ENCODE data around the gene HGF. TPM values are rescaled to one million over a fixed set of nuclear protein-coding genes. Genes with fewer than 3 reads are reported as not detected.

HGF gene
- total RNA-seq, 1 donor from 2014 or later = not detected

DNA sequence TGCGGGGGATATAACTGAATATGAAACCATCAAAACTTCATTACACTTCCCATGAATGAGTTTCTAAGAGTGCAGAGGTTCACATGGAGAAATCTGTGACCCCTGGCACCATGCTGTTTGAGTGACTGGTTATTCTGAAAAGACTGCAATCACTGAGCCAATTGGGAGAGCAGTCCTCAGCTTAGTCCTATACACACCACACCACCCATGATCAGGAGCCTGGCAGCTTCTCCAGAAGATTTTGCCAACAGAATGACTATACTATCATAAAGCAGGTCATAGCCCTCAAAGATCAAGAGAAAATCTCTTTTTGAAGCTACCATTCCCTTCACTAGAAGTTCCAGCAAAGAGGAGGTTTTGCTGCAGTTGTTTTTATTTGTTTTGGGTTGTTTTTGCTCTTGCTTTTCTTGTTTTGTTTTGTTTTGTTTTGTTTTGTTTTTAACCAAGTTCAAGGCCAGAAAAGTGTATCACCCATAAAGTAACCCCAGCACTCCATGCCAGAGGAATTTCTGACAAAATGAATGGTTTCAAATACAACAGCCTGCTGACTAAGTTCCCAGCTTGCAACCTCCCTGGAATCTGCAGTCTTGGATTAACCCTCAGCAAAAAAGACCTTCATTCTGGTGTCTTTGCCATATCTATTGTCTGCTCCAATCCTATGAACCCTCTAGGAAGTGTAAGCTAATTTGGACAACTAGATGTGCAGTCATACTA, 19.7 kb upstream of the HGF start:
- TF ChIP-seq, protein P1, sequence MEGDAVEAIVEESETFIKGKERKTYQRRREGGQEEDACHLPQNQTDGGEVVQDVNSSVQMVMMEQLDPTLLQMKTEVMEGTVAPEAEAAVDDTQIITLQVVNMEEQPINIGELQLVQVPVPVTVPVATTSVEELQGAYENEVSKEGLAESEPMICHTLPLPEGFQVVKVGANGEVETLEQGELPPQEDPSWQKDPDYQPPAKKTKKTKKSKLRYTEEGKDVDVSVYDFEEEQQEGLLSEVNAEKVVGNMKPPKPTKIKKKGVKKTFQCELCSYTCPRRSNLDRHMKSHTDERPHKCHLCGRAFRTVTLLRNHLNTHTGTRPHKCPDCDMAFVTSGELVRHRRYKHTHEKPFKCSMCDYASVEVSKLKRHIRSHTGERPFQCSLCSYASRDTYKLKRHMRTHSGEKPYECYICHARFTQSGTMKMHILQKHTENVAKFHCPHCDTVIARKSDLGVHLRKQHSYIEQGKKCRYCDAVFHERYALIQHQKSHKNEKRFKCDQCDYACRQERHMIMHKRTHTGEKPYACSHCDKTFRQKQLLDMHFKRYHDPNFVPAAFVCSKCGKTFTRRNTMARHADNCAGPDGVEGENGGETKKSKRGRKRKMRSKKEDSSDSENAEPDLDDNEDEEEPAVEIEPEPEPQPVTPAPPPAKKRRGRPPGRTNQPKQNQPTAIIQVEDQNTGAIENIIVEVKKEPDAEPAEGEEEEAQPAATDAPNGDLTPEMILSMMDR (IDR thresholded peaks at IDR 0.05; ENCODE audit: insufficient read depth, low read length, poor library complexity, severe bottlenecking) = no peak
- Histone ChIP-seq H3K27me3 (ENCODE audit: control insufficient read depth, insufficient read depth, low read length) (no peaks in the 10 kb centered on the region), H3K36me3 (ENCODE audit: control insufficient read depth, insufficient read depth, low read length) (no peaks in the 10 kb centered on the region), H3K4me3 (ENCODE audit: low read depth, low read length) (no peak overlapping the region)
- no peak for DNase-seq (ENCODE audit: low read depth)

DNA sequence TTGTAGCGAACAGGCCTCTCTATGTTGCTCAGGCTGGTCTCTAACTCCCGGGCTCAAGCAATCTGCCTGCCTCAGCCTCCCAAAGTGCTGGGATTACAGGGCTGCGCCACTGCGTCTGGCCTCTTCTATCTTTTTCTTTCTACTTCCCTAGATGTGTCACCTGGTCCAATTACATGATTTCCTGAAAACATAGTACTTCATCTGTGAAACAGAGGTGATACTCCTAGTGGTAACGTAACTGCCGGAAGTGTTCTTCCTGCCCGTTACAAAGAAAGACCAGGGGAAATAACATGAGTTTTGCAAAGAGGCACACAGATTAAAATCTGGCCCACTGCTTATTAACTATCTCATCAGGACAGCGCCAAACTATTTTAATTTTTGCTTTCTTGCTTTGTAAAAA, 18.4 kb upstream of the HGF start:
- H3K36me3 ChIP-seq (ENCODE audit: control insufficient read depth, insufficient read depth, low read length) = no peaks in the 10 kb centered on the region
- no peaks in the 10 kb centered on the region for H3K27me3 ChIP-seq (ENCODE audit: control insufficient read depth, insufficient read depth, low read length)
- TF ChIP-seq, protein P1 (IDR thresholded peaks at IDR 0.05; ENCODE audit: insufficient read depth, low read length, poor library complexity, severe bottlenecking) = no peak
- no peak for DNase-seq (ENCODE audit: low read depth)
- no peak overlapping the region for H3K4me3 ChIP-seq (ENCODE audit: low read depth, low read length)

DNA sequence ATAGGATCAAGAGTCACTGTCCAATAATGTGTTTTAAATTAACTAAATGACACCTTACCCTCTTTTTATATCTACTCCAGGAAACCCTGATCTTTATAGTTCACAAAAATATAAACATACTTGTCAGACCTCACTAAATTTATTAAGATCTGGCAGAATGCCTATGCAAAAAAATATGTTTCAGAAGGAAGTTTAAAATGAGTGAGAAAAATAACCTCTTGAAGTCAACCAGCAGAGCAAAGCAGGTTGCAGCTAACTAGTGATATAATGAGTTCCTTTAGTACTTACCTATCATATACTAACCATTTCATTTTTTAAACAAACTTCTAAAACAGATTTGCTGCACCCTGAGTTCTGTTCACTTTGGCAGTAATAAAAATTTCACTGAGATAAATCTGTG, 14.0 kb upstream of the HGF start:
- H3K36me3 ChIP-seq (ENCODE audit: control insufficient read depth, insufficient read depth, low read length) = no peaks in the 10 kb centered on the region
- TF ChIP-seq, protein P1 (IDR thresholded peaks at IDR 0.05; ENCODE audit: insufficient read depth, low read length, poor library complexity, severe bottlenecking) = no peak
- no peak for DNase-seq (ENCODE audit: low read depth)
- no peak overlapping the region for H3K4me3 ChIP-seq (ENCODE audit: low read depth, low read length)
- no peaks in the 10 kb centered on the region for H3K27me3 ChIP-seq (ENCODE audit: control insufficient read depth, insufficient read depth, low read length)

DNA sequence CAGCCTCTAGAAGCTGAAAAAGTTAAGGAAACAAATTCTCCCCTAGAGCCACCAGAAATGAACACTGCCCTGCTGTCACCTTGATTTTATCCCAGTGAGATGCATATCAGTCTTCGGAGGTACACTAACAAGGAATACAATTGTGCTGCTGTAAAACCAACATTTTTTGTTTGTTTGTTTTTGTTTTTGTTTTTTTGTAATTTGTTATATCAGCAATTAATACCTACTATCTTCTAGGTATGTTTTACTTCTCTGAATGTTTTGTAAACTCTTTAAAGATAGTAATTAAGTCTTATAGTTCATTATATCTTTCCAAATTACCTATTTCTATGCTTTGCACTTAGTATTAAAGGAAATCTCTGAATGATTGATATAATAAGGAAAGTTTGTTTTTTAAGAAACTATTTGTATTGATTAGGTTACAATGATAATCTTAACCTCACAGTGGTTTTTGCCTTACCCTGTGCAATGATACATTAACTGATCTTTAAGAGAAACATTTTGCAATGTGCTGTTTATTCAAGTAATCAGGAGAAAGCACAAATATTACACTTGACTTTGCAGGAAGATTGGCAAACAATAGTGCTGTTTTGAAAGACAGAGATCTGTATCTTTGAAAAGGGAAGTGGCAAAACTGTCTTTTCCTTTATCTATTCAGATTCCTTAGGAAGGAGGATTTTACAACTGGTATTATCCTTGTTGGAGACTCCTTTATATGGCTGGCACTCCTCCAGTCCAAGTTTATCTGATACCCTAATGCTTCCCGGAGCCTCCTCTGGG, 11.3 kb upstream of the HGF start:
- TF ChIP-seq, protein P1 (IDR thresholded peaks at IDR 0.05; ENCODE audit: insufficient read depth, low read length, poor library complexity, severe bottlenecking) = no peak
- Histone ChIP-seq H3K27me3 (ENCODE audit: control insufficient read depth, insufficient read depth, low read length) (no peaks in the 10 kb centered on the region), H3K4me3 (ENCODE audit: low read depth, low read length) (no peak overlapping the region), H3K36me3 (ENCODE audit: control insufficient read depth, insufficient read depth, low read length) (no peaks in the 10 kb centered on the region)
- no peak for DNase-seq (ENCODE audit: low read depth)

DNA sequence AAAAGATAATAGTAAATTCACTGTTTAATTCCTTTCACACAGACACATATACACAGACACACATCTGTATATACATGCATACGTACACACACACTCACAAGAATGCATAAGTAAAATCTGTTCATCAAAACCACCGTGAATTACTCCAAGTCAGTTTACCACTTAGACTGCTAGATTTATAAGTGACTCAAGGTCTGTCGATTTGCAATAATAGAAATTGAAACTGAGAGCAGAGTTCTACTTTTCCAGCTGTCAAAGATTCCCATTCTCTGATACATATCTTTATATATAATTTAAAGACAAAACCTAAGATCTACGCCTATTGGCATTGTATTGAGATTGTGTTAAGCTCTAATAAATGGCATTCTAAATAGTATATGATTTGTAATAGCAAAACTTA, 9.9 kb upstream of the HGF start:
- Histone ChIP-seq H3K36me3 (ENCODE audit: control insufficient read depth, insufficient read depth, low read length) (no peaks in the 10 kb centered on the region), H3K4me3 (ENCODE audit: low read depth, low read length) (no peak overlapping the region), H3K27me3 (ENCODE audit: control insufficient read depth, insufficient read depth, low read length) (no peaks in the 10 kb centered on the region)
- no peak for DNase-seq (ENCODE audit: low read depth)
- TF ChIP-seq, protein P1 (IDR thresholded peaks at IDR 0.05; ENCODE audit: insufficient read depth, low read length, poor library complexity, severe bottlenecking) = no peak

Data from kidney epithelial cell (primary cell).